GM12892 (cell line): ENCODE data around the gene ANTXR1.

ENCODE experiments used
- POLR2A ChIP-seq: IDR thresholded peaks from 2 replicates; pipeline ENCODE4 v1.6.1; 2011; ENCODE audit warnings: low read depth, low read length, control low read depth
- POLR2AphosphoS5 ChIP-seq: IDR thresholded peaks from 2 replicates; pipeline ENCODE4 v1.6.1; 2011; ENCODE audit warnings: low read depth, low read length, control low read depth
- TAF1 ChIP-seq: IDR thresholded peaks from 2 replicates; pipeline ENCODE4 v1.6.1; 2011; ENCODE audit warnings: low read depth, mild to moderate bottlenecking, control low read depth, low read length, borderline replicate concordance

- TF ChIP-seq POLR2A (no peak), TAF1 (no peak), POLR2AphosphoS5 (no peak)
These were observed 10.3 kb downstream of the ANTXR1 start for GRCh38 chr2:69023236-69023635.
